Ramos (cell line): ENCODE results near the gene LSR.

Experiments used
- in situ Hi-C: fragments of 300-500 bp; cut with MboI; formaldehyde crosslinking; loops from one replicate; pipeline ENCODE4 v1.14.3; 2022; ENCODE audit warnings: low sequenced_read_pairs; ENCODE audit not compliant: unreplicated experiment

The LSR gene

GRCh38 chr19:35248310-35249145 is at the start of gene LSR:
Gene LSR, plus strand, starts transcription at chr19:35249002. Its CDS starts 21 bp downstream, at chr19:35249023.
- in situ Hi-C loops, result no loop called here

GRCh38 chr19:35199481-35199880 is 49.3 kb upstream of the LSR start:
- in situ Hi-C loops, result no loop called here

- in situ Hi-C loops, result no loop called here
Observed at GRCh38 chr19:35202722-35203688, 45.8 kb upstream of the LSR start.

GRCh38 chr19:35204799-35205732 is 43.7 kb upstream of the LSR start:
- in situ Hi-C loops, result no loop called here

GRCh38 chr19:35205733-35206323 is 43.0 kb upstream of the LSR start:
- in situ Hi-C loops, result no loop called here

GRCh38 chr19:35206379-35206778 is 42.4 kb upstream of the LSR start:
- in situ Hi-C loops, result no loop called here

GRCh38 chr19:35206855-35207254 is 41.9 kb upstream of the LSR start:
- in situ Hi-C loops, result no loop called here

GRCh38 chr19:35207391-35207871 is 41.4 kb upstream of the LSR start:
- in situ Hi-C loops, result no loop called here

- in situ Hi-C loops, result no loop called here
Observed at GRCh38 chr19:35208121-35208520, 40.7 kb upstream of the LSR start.

GRCh38 chr19:35209646-35210045 is 39.2 kb upstream of the LSR start:
- in situ Hi-C loops, result loop anchor here (5.0 kb wide), 2 partner anchors 62 to 132 kb away; no protein-coding TSS in a partner anchor

- in situ Hi-C loops, result loop anchor here (5.0 kb wide), 2 partner anchors 64 to 134 kb away; no protein-coding TSS in a partner anchor
Observed at GRCh38 chr19:35211545-35212230, 37.1 kb upstream of the LSR start.

GRCh38 chr19:35212241-35212640 is 36.6 kb upstream of the LSR start:
- in situ Hi-C loops, result loop anchor here (5.0 kb wide), 2 partner anchors 65 to 135 kb away; no protein-coding TSS in a partner anchor

GRCh38 chr19:35213663-35214632 is 34.9 kb upstream of the LSR start:
- in situ Hi-C loops, result loop anchor here (5.0 kb wide), 2 partner anchors 67 to 137 kb away; no protein-coding TSS in a partner anchor

- in situ Hi-C loops, result loop anchor here (5.0 kb wide), 2 partner anchors 68 to 138 kb away; no protein-coding TSS in a partner anchor
Observed at GRCh38 chr19:35214766-35215422, 33.9 kb upstream of the LSR start.

- in situ Hi-C loops, result no loop called here
Observed at GRCh38 chr19:35216016-35216832, 32.6 kb upstream of the LSR start.
